D721Med (cell line): ENCODE data around the gene C1orf56.
"Not testable (repeated sequence)": the region's sequence is repeated elsewhere in the genome, so short reads cannot be mapped to it uniquely, and the experiment has no call there.

Experiments
- DNase-seq: peaks from one replicate; pipeline ENCODE4 v3.0.0; 2011; ENCODE audit warnings: low spot score; ENCODE audit not compliant: insufficient read length
- FAIRE-seq: peaks from 2 replicates; lab custom pipeline; 2011; peaks lifted over from hg19 to GRCh38; lab: Jason Lieb, UNC
- CTCF ChIP-seq: IDR thresholded peaks from 2 replicates; pipeline ENCODE4 v1.5.1; 2012; ENCODE audit warnings: mild to moderate bottlenecking, control low read depth; ENCODE audit not compliant: insufficient read depth; ENCODE audit errors: missing control alignments

C1orf56 gene

DNA sequence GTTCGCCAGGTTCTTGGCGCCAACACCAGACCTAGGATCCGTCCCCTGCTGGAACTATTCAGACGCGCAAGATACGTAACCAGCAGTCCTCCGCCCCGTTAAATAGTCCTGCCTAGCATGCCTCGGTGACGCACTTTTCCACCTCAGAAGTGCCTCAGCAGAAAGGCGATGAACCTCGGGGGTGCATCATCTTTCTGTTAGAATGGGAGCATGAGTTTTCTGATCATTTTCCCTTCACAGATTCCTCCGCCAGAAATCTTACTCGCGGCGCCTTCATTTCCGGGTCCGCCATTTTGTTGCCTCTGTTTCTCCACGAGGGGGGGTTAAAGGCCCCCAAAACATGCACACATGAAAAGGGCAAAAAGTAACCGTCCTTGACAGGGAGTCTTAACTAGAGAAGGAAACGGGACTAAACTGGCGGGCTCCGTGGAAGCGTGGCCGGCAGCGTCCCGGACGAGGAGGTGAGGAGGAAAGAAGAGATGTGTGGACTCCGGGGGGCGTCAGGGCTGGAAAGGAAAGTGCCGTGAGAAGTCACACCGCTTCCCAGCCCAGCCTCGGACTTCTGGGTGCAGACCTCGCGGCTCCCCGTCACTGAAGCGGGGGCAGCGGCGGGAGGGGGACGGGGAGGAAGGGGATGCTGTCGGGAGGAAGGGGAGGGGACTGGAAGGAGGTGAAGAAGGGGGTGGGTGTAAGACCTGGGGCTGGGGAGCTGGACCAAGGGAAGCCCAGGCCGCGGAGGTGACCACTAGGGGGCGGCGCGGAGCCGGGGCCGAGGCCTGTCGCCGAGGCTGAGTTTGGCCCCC is 23.1 kb downstream of the C1orf56 start, which contains the start of gene GABPB2:
Gene GABPB2 (plus strand): TSS at position 288 of the 803 bp plus-strand sequence. CDS start 17,429 bp downstream, outside the sequence.
- DNase-seq (peak; percentile 86), FAIRE-seq (peak; percentile 25)
- TF ChIP-seq CTCF = peak; percentile 81

- peak; percentile 6 for TF ChIP-seq CTCF
- DNase-seq (no peak), FAIRE-seq (no peak)
Measured at GRCh38 chr1:151072224-151072623, 24.7 kb downstream of the C1orf56 start.

- TF ChIP-seq CTCF = no peak
Measured at GRCh38 chr1:151085953-151086559, 38.5 kb downstream of the C1orf56 start.

GRCh38 chr1:151097426-151097825 is 49.9 kb downstream of the C1orf56 start:
- DNase-seq, FAIRE-seq: not testable (repeated sequence)

More at GRCh38 chr1:151085953-151086559, 38.5 kb downstream of the C1orf56 start:
- no peak for FAIRE-seq
- DNase-seq = no peak

DNA sequence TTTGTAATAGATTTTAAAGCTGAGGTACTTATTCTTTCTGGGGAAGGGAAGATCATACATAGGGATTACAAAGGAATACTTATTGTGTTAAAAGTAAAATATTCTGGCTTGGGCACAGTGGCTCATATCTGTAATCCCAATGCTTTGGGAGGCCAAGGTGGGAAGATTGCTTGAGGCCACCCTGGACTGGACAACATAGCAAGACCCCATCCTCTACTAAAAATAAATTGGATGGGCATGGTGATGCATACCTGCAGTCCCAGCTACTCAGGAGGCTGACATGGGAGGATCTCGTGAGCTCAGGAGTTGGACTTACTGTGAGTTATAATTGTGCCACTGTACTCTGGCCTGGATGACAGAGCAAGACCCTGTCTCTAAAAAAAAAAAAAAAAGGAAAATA is 50.6 kb downstream of the C1orf56 start:
- DNase-seq (no peak), FAIRE-seq (no peak)
- TF ChIP-seq CTCF = no peak
